Dedifferentiated amniotic fluid mesenchymal stem cell (primary cell): ENCODE measurements around the gene TRIB2.
"Not testable (repeated sequence)": the region's sequence is repeated elsewhere in the genome, so short reads cannot be mapped to it uniquely, and the experiment has no call there.

ENCODE experiments used
- DNase-seq: peaks from one replicate; pipeline ENCODE4 v3.0.0-alpha.2; 2016; ENCODE audit errors: extremely low spot score

The TRIB2 gene

DNA sequence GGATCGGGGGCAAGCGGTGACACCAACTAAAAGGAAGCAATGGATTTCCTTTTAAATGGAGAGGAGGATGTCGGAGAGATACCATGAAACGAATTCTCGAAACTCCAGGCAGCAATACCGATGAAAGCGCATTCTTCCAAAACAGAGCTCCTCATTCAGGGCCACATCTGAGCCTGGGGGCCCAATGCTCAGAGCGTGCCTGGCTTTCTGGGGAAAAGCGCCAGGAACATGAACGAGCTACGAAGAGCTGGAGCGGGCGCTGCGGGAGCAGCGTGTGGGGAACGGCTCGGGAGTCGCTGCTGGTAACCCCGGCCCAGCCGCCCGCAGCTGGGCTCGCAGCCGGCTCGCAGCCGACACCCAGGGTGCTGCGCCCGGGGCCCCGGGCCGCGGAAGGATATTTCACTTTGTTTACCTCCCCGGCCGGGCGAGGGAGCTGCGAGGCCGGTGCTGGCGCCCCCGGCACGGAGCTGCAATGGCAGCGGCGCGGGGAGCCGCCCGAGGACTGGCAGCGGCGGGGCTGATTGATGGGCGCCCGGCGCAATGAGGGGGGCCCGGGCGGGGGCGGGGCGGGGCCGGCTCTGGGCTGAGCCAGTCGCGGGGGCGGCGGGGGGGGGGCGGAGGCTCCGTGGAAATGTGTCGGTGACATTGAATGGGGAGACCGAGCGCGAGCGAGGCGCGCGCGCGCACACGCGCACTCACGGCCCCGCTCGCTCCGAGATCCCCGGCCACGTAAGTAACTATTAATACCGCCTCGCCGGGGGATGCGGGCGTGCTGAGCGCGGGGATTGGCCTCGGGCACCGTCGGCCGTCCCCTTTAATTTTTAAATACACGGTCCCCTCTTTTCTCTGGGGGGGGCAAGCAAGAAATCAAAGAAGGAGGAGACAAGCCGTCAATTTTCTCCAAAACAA, at the start of gene TRIB2:
TRIB2 (plus strand) TSS at position 655 of the 909 bp plus-strand sequence. CDS start 1,372 bp downstream, outside the sequence.
- DNase-seq = peak; percentile 67

DNA sequence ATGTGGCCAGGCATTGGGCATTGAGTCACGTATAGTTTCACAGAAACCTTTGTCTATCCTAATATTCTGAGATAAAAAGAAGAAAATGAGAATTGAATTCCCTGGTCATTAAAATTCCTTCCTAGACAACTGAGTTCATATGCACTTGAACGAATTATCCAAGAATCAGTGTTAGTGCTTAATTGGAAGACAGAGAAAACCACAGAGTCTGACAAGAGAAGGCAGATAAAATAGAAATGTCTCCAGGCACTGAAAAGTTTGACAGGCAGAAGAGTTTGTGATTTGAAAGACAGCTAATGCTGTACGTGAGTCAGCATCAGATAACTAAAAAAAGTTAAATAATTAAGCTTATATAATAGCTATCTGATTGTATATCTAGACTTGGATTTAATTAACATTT, 47.7 kb upstream of the TRIB2 start:
- no peak for DNase-seq

GRCh38 chr2:12672711-12673315, 43.9 kb upstream of the TRIB2 start:
- no peak for DNase-seq

DNA sequence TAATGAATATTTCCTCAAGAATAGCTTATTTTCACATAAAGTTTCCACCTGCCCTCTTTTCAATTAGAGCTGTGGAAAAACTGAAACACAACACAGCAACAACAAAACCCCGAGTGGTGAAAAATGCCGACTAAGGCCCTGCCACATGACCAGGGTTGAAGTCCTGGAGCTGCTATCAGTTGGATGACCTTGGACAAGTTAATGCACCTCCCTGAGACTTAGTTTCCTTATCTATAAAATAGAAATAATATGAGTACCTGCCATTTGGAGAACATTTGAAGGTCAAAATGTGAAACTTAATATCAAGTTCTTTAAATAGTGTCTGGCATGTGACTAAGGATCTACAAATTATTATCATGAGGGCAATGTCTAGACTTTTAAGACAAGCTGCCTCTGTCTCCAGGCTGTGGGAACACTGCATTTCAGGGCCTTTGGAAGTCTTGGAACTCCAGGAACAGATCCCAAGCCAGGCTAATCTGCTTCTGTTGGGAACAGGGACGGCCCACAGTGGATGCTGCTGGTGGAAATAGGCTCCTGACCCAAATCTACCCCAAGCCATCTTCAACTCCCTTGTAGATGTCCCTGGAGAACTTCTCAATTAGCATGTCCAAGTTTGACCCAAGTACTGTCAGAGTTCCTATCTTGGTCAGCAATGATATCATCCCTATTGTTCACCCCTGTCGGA, 42.0 kb upstream of the TRIB2 start:
- DNase-seq = no peak

GRCh38 chr2:12675352-12675795, 41.4 kb upstream of the TRIB2 start:
- DNase-seq = no peak

DNA sequence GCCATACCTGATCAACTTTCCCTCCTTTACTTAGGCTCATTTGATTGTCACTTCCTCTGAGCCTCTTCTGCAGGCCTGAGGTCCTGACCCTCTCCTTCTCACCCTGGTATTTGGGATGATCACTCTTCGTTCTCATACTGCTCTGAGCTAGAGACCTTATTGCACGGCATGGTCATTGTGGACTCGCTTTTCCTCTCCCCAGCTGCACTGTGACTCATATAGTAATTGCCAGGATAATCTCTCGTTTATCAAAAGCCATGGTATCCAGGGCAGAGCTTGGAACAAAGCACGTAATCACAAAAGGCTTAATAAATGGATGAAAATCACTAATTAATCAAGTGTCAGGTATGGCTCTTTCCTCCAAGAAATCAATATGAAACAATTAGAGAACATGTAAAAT, 40.9 kb upstream of the TRIB2 start:
- DNase-seq = no peak

DNA sequence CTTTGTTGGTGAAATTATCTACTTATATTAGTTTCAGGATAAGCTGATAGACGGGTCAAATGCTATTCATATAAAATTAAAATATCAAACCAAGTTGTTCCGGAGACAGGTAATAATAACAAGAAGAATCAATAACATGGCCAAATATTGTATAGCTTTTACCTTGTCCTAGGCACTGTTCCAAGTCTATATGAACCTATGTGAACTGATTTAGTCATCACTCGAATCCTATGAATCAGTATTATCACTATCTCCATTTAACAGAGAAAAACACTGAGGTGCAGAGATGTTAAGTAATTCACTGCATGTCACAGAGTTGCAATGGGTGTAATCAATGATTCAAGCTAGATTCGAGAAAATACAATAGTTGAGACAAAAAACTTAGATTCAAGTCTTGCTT, 40.0 kb upstream of the TRIB2 start:
- DNase-seq = no peak

DNA sequence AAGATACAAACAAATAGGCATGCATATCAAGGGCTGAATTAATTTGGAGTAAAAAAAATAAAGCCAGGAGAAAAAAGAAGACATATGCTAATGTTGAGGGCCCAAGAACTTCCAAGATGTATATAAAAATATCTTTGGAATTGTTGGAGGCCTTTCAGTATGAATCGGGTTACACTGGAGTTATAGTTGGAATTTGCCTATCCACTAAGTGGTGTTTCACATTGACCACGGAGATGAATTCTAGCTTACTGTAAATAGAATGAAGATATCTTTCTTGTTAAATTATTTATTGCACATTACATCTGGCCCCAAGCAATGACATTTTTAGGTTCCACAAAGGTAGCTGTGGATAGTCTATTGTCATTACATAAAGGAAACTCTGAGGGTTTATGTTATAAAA, 38.5 kb upstream of the TRIB2 start:
- no peak for DNase-seq

- DNase-seq = no peak
Measured at GRCh38 chr2:12679550-12680072, 37.1 kb upstream of the TRIB2 start.

DNA sequence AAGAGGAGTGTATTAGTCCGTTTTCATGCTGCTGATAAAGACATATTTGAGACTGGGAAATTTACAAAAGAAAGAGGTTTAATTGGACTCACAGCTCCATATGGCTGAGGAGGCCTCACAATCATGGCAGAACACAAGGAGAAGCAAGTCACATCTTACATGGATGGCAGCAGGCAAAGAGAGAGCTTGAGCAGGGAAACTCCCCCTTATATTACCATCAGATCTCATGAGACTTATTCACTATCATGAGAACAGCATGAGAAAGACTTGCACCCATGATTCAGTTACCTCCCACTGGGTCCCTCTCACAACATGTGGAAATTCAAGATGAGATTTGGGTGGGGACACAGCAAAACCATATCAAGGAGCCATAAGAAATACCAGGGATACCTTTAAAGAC, 36.6 kb upstream of the TRIB2 start:
- not testable (repeated sequence) for DNase-seq

DNA sequence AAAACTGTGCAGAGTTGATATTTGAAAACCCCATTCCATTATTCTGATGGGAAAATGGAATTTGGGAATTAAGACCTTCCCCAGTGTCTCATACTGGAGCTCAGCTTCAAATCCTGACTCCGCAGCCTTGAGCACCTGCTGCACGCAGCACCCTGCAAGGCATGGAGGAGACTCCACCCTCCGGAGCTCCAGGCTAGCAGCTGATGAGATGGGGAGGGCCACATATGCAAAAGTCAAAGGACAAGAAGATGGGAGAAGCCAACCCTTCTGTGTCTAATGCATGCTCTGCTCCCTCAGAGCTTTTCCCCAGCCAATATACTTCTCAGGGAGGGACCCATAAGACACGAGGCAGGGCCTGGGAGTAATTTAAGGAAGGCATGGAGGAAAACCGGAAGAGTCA, 34.7 kb upstream of the TRIB2 start:
- DNase-seq = no peak

DNA sequence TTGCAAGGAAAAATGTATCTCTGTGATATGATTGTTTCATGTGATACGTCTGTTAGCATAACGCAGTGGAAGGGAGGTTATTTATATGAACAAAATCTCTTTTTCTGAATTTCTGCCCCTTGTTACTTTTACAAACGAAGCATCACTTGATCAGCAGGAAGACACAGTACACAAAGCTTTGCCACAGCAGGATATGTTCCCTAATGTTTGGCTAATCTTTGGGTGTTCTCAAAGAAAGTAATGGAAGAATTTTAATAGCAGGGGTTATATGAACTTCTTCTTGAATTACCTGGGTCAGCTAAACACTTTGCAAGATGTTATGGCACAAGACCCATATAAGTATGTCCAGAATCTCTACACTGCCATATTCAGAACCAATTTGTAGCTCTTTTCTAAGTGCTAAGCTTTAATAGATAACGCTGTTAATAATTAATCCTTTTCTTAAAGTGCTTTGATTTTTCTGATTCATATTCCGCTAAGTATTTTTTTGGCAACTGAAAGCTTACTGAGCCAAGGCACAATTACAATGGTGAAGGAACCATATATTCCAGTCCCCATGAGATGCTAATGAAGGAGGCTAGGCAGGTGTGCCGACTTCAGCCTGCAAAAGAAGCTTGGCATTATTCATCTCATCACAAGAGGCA, 33.2 kb upstream of the TRIB2 start:
- no peak for DNase-seq

GRCh38 chr2:12684471-12684936, 32.2 kb upstream of the TRIB2 start:
- DNase-seq = no peak

DNA sequence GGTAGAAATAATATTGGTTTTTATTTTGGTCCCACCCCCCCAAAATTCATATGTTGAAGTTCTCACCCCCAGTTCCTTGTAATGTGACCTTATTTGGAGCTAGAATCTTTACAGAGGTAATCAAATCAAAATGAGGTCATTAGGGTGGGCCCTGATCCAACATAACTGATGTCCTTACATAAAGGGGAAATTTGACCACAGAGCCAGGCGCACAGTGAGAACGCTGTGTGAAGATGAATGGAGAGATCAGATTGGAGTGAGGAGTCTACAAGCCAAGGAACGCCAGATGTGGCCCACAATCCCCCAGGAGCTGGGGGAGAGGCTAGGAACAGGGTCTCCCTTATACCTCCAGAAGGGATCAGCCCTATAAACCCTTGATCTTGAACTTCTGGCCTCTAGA, 31.6 kb upstream of the TRIB2 start:
- DNase-seq = no peak

DNA sequence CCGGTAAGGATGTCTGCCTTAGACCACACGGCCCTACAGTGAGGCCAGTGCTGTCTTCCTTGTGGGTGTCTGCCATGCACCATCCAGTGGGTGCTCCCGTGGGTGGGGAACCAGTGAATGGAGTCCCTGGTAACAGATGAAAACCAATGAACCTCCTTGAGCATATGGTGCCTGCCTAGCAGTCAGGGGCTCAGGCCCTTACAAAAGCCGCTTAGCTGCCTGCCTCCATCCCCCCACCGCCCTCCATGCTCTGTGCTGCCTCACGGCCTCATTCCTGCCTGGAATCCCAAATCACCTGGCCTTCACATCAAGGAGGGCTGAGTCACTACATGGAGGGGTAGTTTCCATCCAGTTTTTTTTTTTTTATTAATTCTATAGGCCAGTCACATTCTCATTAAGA, 30.8 kb upstream of the TRIB2 start:
- DNase-seq = no peak

DNA sequence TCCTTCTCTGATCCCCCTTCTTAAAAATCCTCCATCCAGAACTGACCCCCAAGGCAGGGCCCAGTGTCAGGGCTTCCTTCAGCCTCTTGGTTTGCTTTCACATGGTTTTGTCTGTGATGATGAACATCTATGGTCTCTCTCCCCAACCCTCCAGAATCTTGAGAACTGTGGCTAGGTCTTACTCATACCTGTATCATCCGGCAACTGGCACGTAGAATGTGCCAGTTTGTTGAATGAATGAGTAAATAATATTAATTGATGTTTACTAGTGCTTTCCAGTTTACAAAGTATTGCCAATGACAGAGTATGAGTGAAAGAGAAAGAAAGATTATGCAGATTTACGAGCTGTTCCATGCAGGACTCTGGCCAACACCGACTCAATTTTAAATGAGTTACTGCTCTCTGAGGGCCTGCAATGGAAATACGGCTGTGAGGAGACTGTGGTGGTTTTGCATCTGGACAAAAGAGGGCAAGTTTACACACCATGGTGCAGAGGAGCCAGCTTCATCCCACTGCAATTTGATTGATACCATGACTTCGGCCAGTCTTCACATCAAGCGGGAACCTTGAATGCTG, 29.9 kb upstream of the TRIB2 start:
- DNase-seq = no peak

DNA sequence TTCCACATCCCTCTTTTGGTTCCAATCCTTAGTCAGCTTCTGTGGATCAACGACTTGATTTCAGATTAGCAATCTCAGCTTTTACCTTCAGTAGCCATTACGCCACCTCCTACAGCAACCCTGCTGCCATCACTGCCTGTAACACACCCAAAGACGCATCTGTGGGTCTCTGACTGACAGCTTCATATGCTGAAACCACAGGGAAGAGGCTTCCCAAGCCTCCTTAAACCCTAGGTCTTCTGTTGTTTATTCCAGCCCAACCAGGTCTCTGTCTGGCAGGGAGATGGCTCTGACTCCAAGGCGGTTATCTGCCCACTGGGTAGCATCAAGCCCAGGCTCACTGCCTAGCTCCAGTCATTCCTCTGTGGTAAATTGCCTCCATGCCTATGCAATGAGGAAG, 28.6 kb upstream of the TRIB2 start:
- DNase-seq = no peak

- DNase-seq = no peak
Measured at GRCh38 chr2:12688893-12689292, 27.8 kb upstream of the TRIB2 start.

DNA sequence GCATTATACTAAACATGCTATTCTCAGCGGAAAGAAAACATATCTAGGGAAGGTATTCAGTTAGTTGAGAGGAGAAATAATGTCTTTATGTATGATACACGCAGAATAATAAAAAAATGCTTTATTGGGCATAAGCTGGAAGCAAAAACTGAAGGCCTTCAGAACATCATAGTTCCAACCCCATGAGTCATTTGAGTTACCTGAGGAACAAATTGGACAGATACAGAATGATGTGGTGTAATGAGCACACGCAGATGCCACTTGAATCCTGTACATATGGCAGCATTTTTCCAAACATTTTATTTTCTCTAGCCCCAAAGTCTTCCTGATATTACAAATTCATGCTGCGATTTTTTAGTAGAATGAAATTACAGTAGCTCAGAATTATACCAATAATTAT, 23.2 kb upstream of the TRIB2 start:
- DNase-seq = no peak

GRCh38 chr2:12694990-12695774, 21.6 kb upstream of the TRIB2 start:
- no peak for DNase-seq

DNA sequence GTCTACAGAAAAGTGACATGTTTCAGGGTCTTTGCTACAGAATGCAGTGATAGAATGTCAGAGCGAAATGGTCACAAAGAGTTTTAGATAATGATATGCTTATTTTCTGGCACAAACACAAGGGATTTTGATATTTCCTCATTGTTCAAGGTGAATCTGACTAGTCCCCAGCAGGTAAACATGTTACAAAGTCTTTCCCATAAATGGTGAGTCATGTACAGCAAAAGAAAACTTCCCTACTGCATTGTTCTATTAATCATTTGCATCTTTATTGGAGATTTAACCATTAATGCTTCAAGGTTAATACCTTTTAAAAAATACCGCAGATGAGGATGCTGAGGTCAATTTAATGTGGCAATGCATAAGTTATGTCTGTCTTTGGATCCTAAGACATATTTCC, 19.1 kb upstream of the TRIB2 start:
- no peak for DNase-seq
